Spinal cord (tissue), 10 donors: Measurements from ENCODE around the gene SLC35G3. TPM values are rescaled to one million over a fixed set of nuclear protein-coding genes. Genes with fewer than 3 reads are reported as not detected.
"Not testable (repeated sequence)": the region's sequence is repeated elsewhere in the genome, so short reads cannot be mapped to it uniquely, and the experiment has no call there.

Source experiments
- DNase-seq, 6 donors: peaks; one replicate each; pipeline versions ENCODE4 v3.0.0 to v3.0.0-alpha.2; 2013 to 2015; ENCODE audit warnings: low spot score in 6 of 6, low read depth in 4 of 6
- H3K27ac ChIP-seq: one replicate; pipeline ENCODE4 v1.5.1; 2013; ENCODE audit warnings: low read depth, low read length, control low read depth
- H3K27me3 ChIP-seq: one replicate; pipeline ENCODE4 v1.6.1; 2013; ENCODE audit warnings: low read length; ENCODE audit not compliant: control insufficient read depth, insufficient read depth
- H3K36me3 ChIP-seq: one replicate; pipeline ENCODE4 v1.6.1; 2013; ENCODE audit warnings: low read length; ENCODE audit not compliant: control insufficient read depth, insufficient read depth
- H3K4me1 ChIP-seq: one replicate; pipeline ENCODE4 v1.6.1; 2013; ENCODE audit warnings: low read length; ENCODE audit not compliant: control insufficient read depth, insufficient read depth
- H3K4me3 ChIP-seq: one replicate; pipeline ENCODE4 v1.5.1; 2013; ENCODE audit warnings: low read depth, low read length, control low read depth
- H3K9me3 ChIP-seq: one replicate; pipeline ENCODE4 v1.6.1; 2013; ENCODE audit warnings: low read length; ENCODE audit not compliant: control insufficient read depth, insufficient read depth
- WGBS: methylation state at CpG from one replicate; pipeline ENCODE4 v1.1.5; 2013; ENCODE audit warnings: missing lambda C conversion rate; ENCODE audit not compliant: insufficient coverage; 5-methylcytosine and 5-hydroxymethylcytosine counted together
- polyA plus RNA-seq, 2 donors: library from polyadenylated mRNA; unstranded; fragments of 120-200 nt; gene quantifications; one replicate each; pipeline ENCODE4 v1.2.1, GENCODE V29; 2013; ENCODE audit not compliant: insufficient read length in 2 of 2
- total RNA-seq, 2 donors: library from RNA; depleted of rRNA in 1 of 2; stranded (reverse); fragments of 120-200 nt in 1 of 2; fragments of >200 nt in 1 of 2; gene quantifications; one replicate each; pipeline versions ENCODE4 v1.2.3 to v1.2.4, GENCODE V29; 2013 to 2014
- donor health status: healthy.

Gene SLC35G3
- total and polyA plus RNA-seq, 4 donors = not detected

DNA sequence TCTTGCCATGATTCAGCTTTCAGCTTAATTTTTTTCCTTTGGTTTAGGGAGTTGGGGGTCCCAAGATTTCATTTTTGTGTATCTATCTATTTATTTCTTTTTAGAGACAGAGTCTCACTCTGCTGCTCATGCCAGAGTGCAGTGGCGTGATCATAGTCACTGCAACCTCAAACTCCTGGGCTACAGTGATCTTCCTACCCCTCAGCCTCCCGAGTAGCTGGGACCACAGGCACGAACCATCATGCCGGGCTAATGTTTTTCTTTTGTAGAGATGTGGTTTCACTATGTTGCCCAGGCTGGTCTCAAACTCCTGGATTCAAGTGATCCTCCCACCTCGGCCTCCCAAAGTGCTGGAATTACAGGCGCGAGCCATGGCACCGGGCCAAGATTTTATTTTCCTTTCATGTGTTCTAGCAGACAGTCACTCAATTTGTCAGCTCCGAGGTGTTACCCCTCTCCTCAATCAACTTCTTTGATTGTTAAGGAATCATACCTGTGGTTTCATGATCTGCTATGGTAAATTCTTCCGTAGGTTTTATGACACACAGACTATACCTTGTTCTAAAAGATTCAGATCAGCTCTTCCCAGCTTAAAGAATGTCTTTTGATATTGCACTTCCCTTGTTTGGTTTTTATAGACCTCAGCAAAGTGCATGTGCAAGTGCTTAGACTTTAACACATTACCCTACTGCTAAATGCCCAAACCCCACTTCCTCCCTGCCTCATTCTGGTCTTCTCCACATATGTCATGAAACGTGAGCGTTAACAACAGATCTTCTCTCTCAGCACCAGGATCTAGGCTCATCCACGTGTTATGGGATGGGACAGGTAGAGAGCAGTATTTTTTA, 33.6 kb downstream of the SLC35G3 start:
- Histone ChIP-seq H3K36me3 (no peaks in the 10 kb centered on the region), H3K4me1 (no peaks in the 10 kb centered on the region)
- 86% methylated on average over 8 of the region's 13 CpGs for WGBS

DNA sequence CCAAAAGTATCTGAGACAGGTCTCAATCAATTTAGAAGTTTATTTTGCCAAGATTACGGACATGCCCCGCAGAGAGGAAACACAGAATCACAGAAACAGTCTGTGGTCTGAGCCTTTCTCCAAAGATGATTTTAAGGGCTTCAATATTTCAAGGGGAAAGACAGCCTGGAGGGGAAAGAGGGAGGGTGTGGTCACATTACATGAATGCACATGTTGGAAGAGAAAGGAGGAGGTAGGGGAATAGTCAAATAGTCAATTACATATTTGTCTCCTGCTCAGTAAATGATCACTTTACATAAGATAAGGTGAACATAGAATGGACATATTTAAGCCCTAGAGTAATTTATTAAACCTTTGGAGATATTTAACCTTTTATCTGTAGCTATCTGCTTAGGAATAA, 34.3 kb downstream of the SLC35G3 start:
- peaks cover 10% of the 10 kb centered on the region for H3K27me3 ChIP-seq
- no peaks in the 10 kb centered on the region for H3K36me3 ChIP-seq
- no peaks in the 10 kb centered on the region for H3K9me3 ChIP-seq
- DNase-seq = no peak
- WGBS = 94% methylated on average over 2 of the region's 2 CpGs
- H3K27ac ChIP-seq = no peak overlapping the region
- no peaks in the 10 kb centered on the region for H3K4me1 ChIP-seq
- no peak overlapping the region for H3K4me3 ChIP-seq

More for the DNA sequence above, 33.6 kb downstream of the SLC35G3 start:
- no peak overlapping the region for H3K27ac ChIP-seq
- H3K27me3 ChIP-seq = peaks cover 10% of the 10 kb centered on the region
- H3K4me3 ChIP-seq = no peak overlapping the region
- H3K9me3 ChIP-seq = no peaks in the 10 kb centered on the region
- DNase-seq = no peak

DNA sequence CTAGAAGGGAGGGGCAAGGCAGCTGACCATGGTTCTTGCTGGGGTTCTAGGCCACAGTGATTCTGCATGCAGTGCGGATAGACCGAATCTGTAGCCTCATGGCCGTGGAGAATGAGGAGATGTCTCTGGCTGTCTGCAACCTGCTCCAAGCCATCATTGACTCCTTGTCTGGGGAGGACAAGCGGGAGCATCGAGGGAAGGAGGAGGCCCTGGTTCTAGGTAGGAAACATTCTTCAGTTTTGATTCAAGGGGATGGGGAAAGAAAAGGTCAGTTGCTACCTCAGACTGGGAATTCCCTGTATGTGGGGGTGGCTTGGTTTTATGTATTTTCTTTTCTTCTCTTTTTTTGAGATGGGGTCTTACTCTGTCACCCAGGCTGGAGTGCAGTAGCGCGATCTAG, 38.9 kb downstream of the SLC35G3 start:
- no peaks in the 10 kb centered on the region for H3K4me1 ChIP-seq
- WGBS = 96% methylated on average over 5 of the region's 7 CpGs
- no peak overlapping the region for H3K27ac ChIP-seq
- DNase-seq = no peak
- no peaks in the 10 kb centered on the region for H3K27me3 ChIP-seq
- no peaks in the 10 kb centered on the region for H3K9me3 ChIP-seq
- H3K36me3 ChIP-seq = no peaks in the 10 kb centered on the region
- no peak overlapping the region for H3K4me3 ChIP-seq

DNA sequence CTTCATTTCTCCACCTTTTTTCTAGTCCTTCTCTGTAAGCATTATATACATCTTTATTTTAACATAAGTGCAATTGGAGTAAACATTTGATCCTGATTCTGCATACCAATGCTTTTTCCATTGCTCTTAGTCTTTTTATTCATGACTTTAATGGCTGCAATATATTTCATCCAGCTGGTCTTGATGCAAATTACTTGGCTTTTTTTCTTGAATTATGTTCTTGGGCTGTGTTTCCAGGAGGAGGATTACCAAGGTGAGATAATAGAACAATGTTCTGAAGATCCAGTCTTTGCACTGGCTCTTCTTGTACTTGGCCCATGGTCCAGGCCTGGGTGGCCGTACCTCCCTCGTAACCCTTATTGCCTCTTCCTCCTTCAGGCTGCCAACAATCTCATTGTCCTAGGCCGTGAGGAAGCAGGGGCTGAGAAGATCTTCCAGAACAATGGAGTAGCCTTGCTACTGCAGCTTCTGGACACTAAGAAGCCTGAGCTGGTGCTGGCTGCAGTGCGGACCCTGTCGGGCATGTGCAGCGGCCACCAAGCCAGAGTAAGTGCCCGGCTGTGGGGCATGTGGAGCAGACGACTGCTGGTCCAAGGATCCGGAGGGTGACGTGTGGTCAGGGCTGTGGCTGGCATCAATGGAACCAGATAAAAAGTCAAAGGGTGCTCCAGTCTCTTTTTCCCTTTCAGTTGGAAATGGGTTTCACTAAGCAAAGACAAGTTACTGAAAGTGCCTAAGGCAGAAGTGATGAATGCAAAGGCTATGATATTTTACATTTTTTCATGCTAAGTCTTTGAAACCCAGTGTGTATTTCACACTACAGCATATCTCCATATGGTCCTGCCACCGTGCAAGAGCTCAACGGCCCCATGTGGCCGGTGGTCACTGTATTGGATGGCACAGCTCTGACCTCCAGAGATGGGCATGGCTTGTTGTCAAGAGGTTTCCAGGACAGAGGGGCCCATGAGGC, 39.7 kb downstream of the SLC35G3 start:
- WGBS = 90% methylated on average over 13 of the region's 13 CpGs
- peak in 1 of 6 donors; percentile 28 for DNase-seq
- no peaks in the 10 kb centered on the region for H3K27me3 ChIP-seq
- H3K4me3 ChIP-seq = no peak overlapping the region
- no peaks in the 10 kb centered on the region for H3K4me1 ChIP-seq
- H3K9me3 ChIP-seq = no peaks in the 10 kb centered on the region
- no peaks in the 10 kb centered on the region for H3K36me3 ChIP-seq
- no peak overlapping the region for H3K27ac ChIP-seq

DNA sequence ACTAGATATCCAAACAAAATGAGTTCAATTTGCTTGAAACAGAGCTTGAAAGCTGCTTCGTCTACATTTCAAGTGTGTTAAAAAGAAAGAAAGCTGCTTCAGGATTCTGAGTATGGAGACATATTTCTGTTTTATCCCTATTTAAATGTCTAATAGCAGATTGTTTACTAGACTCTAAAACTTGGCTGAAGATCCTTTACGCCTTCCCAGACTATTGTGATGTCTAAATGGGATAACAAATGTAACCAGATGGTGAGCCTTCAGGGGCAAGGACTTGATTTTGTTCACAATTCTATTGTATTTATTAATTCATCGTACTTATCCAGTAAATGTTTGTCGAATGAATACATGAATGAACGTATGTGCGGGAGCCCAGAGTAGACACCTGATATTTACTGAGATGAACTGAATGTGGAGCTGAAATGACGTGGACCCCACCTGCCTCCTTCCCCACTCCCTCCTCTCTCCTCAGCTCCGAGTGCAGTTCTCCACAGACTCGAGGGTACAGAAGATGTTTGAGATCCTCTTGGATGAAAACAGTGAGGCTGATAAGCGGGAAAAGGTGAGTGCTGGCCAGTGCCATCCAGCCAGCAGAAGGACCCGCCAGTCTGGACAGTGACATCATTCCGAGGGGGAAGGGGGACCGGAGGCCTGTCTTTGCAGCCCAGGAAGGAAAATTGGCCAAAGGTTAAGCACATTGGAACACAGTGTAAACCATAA, 41.6 kb downstream of the SLC35G3 start:
- Histone ChIP-seq H3K27ac (no peak overlapping the region), H3K9me3 (no peaks in the 10 kb centered on the region), H3K36me3 (no peaks in the 10 kb centered on the region), H3K4me3 (no peak overlapping the region), H3K27me3 (no peaks in the 10 kb centered on the region), H3K4me1 (no peaks in the 10 kb centered on the region)
- WGBS = 79% methylated on average over 4 of the region's 13 CpGs
- DNase-seq = peak in 2 of 6 donors; percentile 13 to 15

DNA sequence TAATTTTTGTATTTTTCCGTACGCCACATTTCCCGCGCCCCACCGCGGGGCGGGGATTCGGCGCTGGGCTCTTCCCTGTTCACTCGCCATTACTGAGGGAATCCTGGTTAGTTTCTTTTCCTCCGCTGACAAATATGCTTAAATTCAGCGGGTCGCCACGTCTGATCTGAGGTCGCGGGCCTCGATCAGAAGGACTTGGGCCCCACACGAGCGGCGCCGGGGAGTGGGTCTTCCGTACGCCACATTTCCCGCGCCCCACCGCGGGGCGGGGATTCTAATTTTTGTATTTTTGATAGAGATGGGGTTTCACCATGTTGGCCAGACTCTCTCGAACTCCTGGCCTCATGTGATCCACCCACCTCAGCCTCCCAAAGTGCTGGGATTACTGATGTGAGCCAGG, 43.1 kb downstream of the SLC35G3 start:
- H3K27ac ChIP-seq, H3K4me1 ChIP-seq, H3K4me3 ChIP-seq, H3K27me3 ChIP-seq, H3K36me3 ChIP-seq, H3K9me3 ChIP-seq, DNase-seq: not testable (repeated sequence)
- WGBS = 91% methylated on average over 22 of the region's 29 CpGs

DNA sequence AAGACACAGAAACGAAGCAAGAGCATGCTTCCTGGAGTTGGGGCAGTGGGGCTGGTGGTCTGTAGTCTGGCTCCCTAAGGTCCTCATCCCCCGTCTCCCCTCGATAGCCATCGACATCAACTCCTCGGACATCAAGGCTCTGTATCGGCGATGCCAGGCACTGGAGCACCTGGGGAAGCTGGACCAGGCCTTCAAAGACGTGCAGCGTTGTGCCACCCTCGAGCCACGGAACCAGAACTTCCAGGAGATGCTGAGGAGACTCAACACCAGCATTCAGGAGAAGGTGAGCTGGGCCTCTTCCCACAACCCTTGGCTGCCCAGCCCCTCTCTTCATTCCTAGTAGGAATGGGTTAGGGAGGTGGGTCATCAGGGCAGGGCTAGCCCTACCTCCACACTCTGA, 44.3 kb downstream of the SLC35G3 start:
- no peaks in the 10 kb centered on the region for H3K36me3 ChIP-seq
- WGBS = 96% methylated on average over 10 of the region's 11 CpGs
- H3K27me3 ChIP-seq = no peaks in the 10 kb centered on the region
- no peaks in the 10 kb centered on the region for H3K9me3 ChIP-seq
- no peak overlapping the region for H3K4me3 ChIP-seq
- DNase-seq = no peak
- no peaks in the 10 kb centered on the region for H3K4me1 ChIP-seq
- no peak overlapping the region for H3K27ac ChIP-seq

DNA sequence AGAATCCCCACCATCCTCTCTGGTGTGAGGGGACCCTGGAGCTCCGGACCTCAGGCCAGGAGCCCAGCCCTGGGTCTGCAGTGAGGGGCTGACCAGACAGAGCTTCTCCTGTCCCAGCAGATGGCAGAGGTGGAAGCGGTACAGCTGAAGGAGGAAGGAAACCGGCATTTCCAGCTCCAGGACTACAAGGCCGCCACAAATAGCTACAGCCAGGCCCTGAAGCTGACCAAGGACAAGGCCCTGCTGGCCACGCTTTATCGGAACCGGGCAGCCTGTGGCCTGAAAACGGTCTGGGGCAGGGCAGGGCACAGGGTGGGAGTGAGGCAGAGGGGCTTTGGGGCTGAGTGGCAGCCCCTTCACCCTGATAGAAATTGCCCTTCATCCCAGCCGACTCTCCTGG, 46.0 kb downstream of the SLC35G3 start:
- Histone ChIP-seq H3K4me3 (no peak overlapping the region), H3K36me3 (no peaks in the 10 kb centered on the region), H3K27me3 (no peaks in the 10 kb centered on the region), H3K27ac (no peak overlapping the region), H3K4me1 (no peaks in the 10 kb centered on the region), H3K9me3 (no peaks in the 10 kb centered on the region)
- DNase-seq = no peak
- 73% methylated on average over 7 of the region's 9 CpGs for WGBS

DNA sequence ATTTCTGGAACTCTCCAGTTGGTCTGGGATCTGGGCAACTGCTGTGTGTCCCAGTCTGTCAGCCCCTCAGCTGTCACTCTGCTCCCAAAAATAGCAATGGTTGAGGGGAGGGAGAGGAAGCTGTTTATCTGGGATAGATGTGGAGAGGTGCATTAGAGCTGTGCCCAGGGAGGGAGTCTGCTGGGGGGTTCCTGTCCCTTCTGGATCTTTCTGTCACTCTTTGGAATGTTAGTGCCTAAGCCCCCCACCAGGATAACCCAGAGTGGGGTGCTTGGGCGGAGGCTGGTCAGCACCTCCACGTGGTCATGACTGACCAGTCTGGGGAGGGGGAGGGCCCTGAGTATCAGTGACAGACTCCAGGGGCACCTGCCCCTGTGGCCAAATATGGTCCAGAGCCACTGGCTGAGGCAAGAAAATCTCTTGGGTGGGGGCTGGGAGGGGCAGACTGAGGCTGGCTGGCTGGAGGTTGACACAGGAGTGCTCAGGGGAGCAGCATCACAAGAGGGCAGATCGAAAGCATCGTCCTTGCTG, 46.8 kb downstream of the SLC35G3 start, which contains the start of gene UNC45B:
Gene UNC45B, plus strand, starts transcription at position 443 of the 531 bp plus-strand sequence. CDS start 447 bp downstream, outside the sequence.
- Histone ChIP-seq H3K27me3 (no peaks in the 10 kb centered on the region), H3K27ac (no peak within 1 kb of the TSS), H3K4me1 (peaks cover under 1% of the 10 kb centered on the region), H3K9me3 (no peaks in the 10 kb centered on the region), H3K36me3 (no peaks in the 10 kb centered on the region), H3K4me3 (no peak within 1 kb of the TSS)
- 72% methylated on average over 4 of the region's 4 CpGs for WGBS
- no peak for DNase-seq
